WERI-Rb-1 (cell line): ENCODE measurements around the gene GALNTL6.

ENCODE experiments used
- DNase-seq: peaks from one replicate; pipeline ENCODE4 v3.0.0-alpha.2; 2020
- H3K27ac ChIP-seq: fragments of 250-450 bp; sonication (Bioruptor Pico); 2 replicates; pipeline ENCODE4 v1.5.1; 2020; ENCODE audit warnings: mild to moderate bottlenecking, moderate library complexity
- H3K27me3 ChIP-seq: fragments of 250-450 bp; sonication (Bioruptor Pico); 2 replicates; pipeline ENCODE4 v1.5.1; 2021; ENCODE audit warnings: mild to moderate bottlenecking, low read depth, moderate library complexity; ENCODE audit not compliant: insufficient read depth, severe bottlenecking
- H3K36me3 ChIP-seq: fragments of 250-450 bp; sonication (Bioruptor Pico); 2 replicates; pipeline ENCODE4 v1.5.1; 2020; ENCODE audit warnings: mild to moderate bottlenecking, moderate library complexity
- H3K4me3 ChIP-seq: 2 replicates; pipeline ENCODE4 v1.5.1; 2011; ENCODE audit warnings: low read depth, mild to moderate bottlenecking, control low read depth, low read length
- H3K9me3 ChIP-seq: fragments of 250-450 bp; sonication (Bioruptor Pico); 2 replicates; pipeline ENCODE4 v1.5.1; 2021; ENCODE audit warnings: mild to moderate bottlenecking, moderate library complexity; ENCODE audit not compliant: severe bottlenecking
- TF ChIP-seq, protein P1 (sequence below): IDR thresholded peaks from 2 replicates; pipeline ENCODE4 v1.5.1; 2011; ENCODE audit warnings: low read depth, mild to moderate bottlenecking, control low read depth, inconsistent platforms, low read length

The GALNTL6 gene

DNA sequence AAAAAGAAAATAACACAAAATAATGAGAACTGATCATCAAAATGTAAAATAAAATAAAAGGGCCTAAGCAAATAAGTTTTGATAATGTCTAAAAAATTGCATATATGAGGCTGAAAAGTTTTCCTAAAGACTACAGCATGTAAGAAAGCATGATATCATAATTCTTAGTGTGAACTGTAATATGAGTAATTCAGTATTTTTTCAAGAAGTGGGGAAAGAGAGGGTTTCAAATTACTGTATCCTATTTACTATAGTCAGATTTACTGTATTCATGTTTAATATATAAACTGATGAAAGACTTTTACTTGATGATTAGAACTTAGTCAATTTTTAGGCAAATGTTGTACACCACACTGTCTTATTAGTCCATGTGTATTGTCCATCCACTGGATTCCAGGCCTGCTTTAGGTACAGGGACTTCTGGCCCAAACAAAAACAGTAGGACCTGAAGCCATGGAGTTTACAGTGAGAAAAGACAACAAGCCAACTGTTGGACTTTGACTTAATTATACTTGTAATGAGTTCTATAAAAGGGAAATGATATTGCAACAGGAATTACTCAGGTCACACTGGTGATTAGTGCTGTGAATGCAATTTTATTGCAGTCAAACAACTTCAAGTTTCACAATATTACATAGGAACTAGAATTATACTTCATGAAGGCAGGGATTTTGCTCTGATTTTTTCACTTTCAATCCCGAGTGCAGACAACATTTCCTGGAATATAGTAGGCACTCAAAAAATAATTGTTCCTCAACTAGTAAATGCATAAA, 837.7 kb downstream of the GALNTL6 start:
- Histone ChIP-seq H3K36me3 (no peaks in the 10 kb centered on the region), H3K27ac (peak overlapping the region; percentile 72), H3K27me3 (no peaks in the 10 kb centered on the region), H3K4me3 (no peak overlapping the region), H3K9me3 (no peaks in the 10 kb centered on the region)
- DNase-seq = no peak
- TF ChIP-seq, protein P1, sequence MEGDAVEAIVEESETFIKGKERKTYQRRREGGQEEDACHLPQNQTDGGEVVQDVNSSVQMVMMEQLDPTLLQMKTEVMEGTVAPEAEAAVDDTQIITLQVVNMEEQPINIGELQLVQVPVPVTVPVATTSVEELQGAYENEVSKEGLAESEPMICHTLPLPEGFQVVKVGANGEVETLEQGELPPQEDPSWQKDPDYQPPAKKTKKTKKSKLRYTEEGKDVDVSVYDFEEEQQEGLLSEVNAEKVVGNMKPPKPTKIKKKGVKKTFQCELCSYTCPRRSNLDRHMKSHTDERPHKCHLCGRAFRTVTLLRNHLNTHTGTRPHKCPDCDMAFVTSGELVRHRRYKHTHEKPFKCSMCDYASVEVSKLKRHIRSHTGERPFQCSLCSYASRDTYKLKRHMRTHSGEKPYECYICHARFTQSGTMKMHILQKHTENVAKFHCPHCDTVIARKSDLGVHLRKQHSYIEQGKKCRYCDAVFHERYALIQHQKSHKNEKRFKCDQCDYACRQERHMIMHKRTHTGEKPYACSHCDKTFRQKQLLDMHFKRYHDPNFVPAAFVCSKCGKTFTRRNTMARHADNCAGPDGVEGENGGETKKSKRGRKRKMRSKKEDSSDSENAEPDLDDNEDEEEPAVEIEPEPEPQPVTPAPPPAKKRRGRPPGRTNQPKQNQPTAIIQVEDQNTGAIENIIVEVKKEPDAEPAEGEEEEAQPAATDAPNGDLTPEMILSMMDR = no peak

DNA sequence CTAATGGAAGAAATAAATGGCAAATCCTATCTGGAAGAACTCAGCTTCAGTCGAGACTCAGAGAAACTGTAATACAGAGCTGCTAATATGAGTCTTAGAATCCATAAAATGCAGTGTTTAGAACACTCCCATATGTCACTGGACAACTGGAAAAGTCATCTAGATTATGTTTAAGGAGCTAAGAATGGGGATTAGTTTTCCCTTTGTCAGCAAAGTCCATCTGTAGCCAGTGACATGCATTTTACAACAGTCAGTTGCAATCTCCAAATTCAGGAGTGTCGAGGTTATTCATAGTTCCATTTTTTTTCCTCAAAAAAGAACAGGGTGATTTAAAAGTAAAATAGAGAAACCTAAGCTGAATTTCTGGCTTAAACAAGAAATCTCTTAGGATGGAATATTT, 838.8 kb downstream of the GALNTL6 start:
- H3K27me3 ChIP-seq = no peaks in the 10 kb centered on the region
- DNase-seq = no peak

DNA sequence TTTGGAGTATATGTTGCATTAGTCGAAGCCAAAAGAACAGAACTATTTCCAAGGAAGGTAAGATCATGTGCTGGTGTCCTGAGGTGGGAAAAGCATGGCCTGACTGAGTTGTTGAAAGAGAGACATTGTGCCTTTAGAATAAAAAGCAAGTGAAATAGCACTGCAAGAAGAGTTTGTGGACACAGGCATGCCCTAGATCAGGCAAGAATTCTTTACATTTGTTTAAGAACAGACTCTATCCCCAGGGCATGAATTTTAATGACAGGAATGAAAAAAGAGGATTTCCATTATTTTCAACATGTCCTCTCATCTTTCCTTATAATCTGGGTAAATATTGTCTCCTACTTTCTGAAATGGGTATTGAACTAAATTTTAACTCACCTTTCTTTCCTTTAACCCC, 839.2 kb downstream of the GALNTL6 start:
- Histone ChIP-seq H3K4me3 (no peak overlapping the region), H3K9me3 (no peaks in the 10 kb centered on the region), H3K27ac (peak overlapping the region; percentile 72), H3K27me3 (no peaks in the 10 kb centered on the region), H3K36me3 (no peaks in the 10 kb centered on the region)
- DNase-seq = no peak
- TF ChIP-seq, protein P1 = no peak

More for the DNA sequence above, 838.8 kb downstream of the GALNTL6 start:
- TF ChIP-seq, protein P1 = no peak
- no peaks in the 10 kb centered on the region for H3K9me3 ChIP-seq
- H3K4me3 ChIP-seq = no peak overlapping the region
- H3K36me3 ChIP-seq = no peaks in the 10 kb centered on the region
- peak overlapping the region; percentile 72 for H3K27ac ChIP-seq

DNA sequence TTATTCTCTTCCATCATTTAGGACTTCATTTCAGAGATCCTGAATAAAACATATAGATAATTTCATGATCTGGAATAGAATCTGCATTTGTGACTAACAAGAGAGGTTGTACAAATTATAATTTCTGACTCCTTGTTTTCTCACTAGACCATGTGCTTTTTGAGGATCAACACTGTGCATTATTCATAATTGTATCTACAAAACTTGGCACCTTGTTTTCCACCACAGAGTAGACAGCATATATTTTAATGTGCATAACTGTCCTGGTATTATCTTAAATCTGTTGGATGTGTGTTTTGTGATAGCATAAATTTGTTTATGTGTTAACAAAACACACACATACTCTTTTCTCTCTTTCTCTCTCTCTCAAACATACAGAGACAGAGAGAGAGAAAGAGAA, 840.5 kb downstream of the GALNTL6 start:
- Histone ChIP-seq H3K9me3 (no peaks in the 10 kb centered on the region), H3K36me3 (no peaks in the 10 kb centered on the region), H3K4me3 (no peak overlapping the region), H3K27me3 (no peaks in the 10 kb centered on the region), H3K27ac (peak overlapping the region; percentile 52)
- no peak for DNase-seq
- TF ChIP-seq, protein P1 = no peak

DNA sequence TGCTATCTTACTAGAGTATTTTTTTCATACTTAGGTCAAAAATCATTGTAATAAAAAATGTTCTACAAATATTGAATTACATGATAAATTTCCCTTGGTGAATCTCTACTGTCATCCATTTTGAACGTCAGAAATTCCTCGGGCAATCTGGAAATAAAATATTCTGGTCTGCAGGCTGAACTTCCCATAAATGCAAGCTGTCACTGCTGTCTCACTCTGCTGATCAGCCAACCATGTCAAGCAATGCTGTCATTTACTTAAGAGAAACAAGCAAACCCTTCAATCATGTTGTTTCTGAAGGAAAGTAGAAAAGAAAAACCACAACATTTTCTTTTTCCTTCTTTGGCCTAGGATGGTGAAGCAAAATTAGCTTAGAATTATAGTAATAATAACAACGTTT, 841.3 kb downstream of the GALNTL6 start:
- no peaks in the 10 kb centered on the region for H3K9me3 ChIP-seq
- H3K36me3 ChIP-seq = no peaks in the 10 kb centered on the region
- H3K27ac ChIP-seq = peak overlapping the region; percentile 52
- H3K27me3 ChIP-seq = no peaks in the 10 kb centered on the region
- no peak overlapping the region for H3K4me3 ChIP-seq
- TF ChIP-seq, protein P1 = no peak
- peak; percentile 67 for DNase-seq

DNA sequence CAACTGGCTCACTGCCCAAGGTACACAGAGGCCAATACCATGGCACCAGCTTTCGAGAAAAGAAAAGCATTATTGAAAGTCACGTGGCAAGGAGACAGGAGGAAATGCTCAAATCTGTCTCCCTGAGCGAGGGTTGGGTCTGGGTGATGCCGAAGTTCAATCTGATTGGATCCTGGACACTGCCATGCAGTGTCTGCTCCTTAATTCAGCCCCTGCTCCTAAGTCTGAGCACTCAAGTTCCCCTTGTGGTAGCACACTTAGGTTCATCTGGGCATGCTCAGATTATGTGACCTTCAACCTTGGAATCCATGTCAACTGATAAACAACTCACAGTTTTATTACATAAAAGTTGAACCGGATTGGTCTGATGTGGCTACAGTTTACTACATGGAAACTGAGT, 842.9 kb downstream of the GALNTL6 start:
- TF ChIP-seq, protein P1 = no peak
- Histone ChIP-seq H3K27me3 (no peaks in the 10 kb centered on the region), H3K9me3 (no peaks in the 10 kb centered on the region), H3K27ac (no peak overlapping the region), H3K36me3 (no peaks in the 10 kb centered on the region), H3K4me3 (no peak overlapping the region)
- no peak for DNase-seq
